Islet precursor cell (in vitro differentiated cells): Measurements from ENCODE around the gene ESPNL.
A peak's percentile ranks its signal among the peaks of the same experiment; 100 is the strongest.

ENCODE experiments used
- DNase-seq: peaks from one replicate; pipeline ENCODE4 v3.0.0-alpha.2; 2018

The ESPNL gene

DNA sequence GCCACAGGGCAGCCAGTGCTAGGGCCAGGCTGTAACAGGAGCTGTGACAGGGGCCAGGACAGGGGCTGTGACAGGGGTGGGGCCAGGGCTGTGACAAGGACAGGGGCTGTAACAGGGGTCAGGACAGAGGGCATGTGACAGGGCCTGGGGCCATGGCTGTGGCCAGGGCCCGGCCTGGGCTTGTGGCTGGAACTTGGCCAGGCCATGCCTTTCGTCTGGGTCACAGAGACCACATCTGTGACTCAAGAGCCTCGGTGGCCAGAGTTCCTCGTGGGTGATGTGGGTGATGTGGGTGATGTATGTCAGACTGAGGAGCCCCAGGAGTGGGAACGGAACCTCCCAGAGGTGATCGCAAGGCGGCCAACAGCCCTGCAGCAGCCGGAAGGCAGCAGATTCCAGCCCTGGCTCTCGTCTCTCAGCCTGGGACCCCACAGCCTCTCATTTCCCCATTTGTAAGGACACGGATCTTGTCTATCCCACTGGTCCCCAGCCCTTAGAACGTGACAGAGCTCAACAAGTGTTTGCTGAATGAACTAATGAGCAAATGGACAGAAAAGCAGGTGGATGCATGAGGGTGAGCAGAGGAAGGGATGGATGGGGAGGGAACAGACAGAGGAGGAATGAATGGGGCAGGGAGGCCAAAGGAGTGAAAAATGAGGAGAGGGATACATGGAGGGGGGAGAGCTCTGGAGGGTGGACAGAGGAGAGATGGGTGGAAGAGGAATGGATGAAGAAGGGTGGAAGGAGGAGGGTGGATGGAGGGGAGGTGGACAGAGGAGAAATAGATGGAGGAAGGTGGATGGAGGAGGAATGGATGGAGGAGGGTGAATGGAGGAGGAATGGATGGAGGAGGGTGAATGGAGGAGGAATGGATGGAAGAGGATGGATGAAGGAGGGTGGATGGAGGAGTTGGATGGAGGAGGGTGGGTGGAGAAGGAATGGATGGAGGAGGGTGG is 17.3 kb downstream of the ESPNL start:
- no peak for DNase-seq

DNA sequence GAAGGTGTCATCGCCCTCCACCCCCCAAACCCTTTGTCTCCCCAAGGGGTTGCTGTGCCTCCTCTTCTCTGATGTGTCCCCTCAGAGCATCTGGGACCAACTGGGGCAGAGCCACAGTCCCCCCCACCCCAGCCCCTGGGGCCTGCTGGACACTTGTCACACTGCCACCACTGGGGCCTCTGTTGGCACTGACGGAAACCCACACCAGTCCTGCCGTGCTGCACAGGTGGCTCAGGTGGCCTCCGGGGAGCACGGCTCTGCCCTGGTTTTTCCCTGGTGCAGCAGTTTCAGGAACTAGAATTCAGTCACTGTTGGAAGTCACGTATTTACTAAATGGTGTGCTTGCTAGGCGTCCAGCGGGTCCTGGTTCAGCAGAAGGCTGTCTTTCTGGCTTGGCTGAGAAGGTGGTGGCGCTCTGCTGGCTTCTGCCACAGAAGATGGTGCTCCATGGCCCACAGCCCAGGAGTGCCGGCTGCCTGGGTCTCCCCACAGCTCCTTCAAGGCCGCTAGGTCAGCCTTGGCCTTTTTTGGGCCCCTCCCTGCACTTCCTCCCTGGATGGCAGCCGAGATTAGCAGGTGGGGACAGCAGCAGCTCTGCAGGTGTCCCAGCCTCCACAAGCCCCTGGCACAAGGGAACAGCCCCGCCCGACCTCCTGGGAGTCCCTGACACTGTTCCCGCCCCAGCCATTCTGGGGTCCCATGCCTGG is 19.8 kb downstream of the ESPNL start:
- DNase-seq: no peak

DNA sequence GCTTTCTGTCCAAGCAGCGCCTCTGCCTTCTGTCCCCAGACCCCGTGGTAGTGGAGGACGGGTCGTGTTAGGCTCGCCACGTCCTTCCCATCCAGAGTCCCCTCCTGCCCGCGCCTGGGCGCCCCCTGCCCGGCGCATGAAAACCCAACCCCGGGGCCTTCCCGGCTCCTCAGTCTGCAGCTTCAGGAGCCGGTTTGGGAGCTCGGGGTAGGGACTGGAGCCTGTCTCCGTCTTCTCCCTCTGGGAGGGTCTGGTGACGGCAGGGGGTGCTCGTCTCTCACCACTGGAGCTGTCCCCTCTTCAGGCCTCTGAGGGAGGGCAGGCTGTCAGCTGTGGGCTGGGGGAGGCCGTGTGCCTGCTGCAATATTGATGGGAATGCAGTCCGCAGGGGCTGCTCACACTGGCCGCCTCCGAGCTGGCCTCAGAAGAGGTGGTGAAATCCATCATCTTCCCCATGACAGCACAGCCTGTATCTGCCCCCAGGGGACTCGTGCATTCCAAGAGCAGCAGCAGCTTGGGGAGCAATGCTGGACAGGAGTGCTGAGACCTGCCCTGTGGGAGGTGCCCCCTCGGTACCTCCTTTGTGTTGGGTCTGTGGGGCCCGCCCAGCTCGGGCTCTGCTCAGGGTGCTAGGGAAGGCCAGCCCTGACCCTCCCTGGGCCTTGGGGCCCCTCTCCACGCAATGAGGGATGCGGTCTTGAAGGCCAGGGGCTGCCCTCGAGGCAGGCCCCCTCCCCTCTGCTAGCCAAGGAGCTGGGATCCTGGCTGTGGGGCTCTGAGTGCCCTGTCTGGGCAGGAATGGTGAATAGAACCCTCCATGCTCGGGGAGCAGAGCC is 20.5 kb downstream of the ESPNL start:
- DNase-seq: peak; percentile 77

DNA sequence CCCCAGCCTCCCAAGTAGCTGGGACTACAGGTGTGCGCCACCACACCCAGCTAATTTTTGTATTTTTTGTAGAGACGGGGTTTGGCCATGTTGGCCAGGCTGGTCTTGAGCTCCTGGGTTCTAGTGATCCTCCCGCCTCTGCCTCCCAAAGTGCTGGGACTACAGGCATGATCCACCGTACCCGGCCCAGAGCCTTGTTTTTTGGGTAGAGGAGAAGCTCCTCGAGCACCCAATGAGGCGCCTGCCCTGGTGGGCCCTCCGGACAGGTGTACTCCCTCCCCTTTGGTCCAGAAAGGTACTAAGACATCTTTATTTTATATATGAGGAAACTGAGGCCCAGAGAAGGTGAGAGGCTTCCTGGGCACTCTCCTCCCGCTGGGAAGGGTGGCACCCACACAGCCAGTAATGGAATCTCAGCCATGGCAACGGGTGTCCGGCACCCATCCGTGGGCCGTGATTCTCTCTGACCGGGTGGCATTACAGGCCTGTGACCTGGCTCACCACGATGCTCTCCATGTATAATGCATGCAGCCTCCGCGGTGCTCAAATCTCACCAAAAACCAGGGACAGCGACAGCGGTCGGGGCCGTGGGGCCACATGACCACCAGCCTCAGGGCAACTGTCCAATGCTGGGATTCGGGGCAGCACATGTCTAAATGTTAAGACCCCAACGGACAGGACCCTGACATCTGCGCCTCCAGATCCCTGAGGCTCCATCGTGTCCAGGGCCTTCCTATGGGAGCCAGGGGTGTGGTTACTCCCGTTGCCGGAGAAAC is 21.6 kb downstream of the ESPNL start:
- no peak for DNase-seq

DNA sequence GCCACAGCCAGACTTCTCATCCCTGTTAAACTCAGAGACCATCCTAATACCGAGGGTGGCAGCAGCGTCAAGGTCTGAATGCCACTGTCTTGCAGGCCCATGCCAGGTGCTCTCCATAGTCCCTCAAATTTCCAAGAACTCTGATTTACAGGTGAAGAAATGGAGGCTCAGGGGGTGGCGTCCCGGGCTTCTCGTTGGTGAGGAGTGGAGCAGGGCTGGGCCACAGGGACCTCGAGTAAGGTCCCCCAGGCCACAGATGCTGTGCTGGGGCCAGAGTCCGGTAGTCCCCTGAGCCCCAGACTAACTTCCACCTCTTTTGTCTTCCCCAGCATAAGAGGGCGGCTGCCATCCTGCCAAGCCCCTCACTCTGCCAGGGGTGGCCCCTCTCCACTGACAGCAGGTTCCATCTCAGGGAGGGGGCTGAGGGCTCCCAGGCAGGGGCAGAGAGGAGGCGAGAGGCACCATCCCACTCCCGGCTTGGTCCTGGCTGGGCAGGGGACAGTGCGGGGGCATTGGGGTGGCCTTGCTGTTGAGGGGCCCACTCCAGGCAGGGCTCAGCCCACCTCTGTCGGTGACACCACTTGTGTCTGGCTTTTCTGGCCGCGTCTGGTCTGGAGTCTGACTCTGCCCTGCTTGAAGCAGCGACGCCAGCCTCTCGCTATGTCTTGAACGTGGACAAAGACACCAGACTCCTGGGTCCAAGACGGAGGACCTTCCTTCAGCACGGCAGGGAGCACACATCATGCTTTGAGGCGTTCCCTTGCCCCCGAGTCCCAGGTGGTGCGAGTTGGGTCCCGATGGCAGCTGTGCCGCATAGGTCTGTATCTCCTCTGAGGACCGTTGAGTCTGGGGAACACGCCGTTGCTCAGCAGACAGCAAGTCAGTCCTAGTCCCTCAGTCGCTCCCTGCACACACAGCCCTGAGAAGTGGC is 22.4 kb downstream of the ESPNL start:
- DNase-seq: no peak

DNA sequence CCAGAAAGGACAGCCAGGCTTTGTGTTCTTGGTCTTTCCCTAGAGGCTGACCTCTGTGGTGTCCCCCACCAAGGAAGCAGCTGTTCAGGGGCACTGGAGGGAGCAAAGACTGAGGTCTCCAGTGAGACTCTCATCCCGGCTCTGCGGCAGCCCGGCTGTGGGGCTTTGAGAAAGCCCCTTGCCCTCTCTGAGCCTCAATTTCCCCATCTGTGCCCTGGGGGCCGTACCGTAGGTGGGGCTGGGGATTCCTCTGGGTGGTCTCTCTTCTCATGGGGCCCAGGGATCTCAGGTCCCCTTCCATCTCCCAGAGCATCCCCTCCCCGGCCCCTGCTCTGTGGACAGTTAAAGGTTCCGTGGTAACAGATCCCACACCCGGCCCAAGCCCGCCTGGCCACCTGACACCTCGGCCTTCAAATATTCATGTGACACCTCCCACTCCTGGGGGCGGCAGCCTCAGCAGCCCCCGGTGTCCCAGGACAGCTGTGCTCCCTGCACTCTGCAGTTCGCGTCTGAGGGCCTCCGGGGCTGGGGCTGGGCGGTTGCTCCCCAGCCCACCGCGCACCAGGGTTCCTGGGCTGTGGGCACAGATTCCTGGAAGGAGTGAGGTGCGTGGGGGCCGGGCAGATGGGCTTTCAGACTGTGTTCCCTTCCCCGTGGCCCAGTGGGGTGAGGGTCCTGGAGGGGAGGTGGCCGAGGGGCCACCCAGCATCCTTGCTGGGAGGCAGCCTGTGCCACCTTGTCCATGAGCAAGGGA is 23.3 kb downstream of the ESPNL start:
- DNase-seq: no peak

DNA sequence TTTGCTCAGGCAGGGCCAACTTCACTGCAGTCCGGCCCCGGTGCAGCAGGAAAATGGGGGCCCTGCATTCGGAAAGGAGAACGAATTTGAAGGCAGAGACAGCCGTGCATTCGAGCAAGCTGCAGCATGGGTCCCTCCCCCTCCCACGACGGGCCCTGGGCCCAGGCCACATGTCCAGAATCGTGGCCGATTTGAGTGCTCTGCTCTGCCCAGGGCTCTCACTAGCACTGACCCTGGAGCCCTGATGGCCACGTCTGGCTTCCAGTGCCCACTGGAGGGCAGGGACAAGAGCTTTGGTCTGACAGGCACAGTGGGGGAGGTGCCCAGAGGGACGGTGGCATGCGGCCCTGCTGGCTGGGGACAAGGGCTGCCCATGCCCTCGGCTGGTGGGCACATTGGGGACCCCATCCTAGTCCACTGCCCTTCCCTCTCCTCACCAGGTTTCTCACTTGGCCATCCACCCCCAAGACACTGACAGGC is 23.9 kb downstream of the ESPNL start:
- no peak for DNase-seq

DNA sequence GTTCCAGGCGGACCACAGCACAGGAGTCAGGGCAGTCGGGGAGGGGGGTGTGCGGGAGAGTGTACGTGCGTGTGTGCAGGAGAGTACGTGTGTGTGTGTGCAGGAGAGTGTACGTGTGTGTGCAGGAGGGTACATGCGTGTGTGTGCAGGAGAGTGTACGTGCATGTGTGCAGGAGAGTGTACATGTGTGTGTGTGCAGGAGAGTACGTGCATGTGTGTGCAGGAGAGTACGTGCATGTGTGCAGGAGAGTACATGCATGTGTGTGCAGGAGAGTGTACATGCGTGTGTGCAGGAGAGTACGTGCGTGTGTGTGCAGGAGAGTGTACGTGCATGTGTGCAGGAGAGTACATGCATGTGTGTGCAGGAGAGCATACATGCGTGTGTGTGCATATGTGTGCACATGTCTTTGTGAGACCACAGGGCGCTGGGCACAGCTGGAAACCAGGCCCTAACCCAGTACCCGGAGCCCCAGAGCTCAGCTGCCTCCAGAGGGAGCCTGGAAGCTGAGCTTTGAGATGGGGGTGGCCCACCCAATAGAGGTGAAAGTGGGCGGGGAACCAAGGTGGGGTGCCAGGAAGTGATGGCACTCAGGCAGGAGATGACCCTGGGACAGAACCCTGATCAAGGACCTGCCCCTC is 24.5 kb downstream of the ESPNL start:
- DNase-seq: no peak

DNA sequence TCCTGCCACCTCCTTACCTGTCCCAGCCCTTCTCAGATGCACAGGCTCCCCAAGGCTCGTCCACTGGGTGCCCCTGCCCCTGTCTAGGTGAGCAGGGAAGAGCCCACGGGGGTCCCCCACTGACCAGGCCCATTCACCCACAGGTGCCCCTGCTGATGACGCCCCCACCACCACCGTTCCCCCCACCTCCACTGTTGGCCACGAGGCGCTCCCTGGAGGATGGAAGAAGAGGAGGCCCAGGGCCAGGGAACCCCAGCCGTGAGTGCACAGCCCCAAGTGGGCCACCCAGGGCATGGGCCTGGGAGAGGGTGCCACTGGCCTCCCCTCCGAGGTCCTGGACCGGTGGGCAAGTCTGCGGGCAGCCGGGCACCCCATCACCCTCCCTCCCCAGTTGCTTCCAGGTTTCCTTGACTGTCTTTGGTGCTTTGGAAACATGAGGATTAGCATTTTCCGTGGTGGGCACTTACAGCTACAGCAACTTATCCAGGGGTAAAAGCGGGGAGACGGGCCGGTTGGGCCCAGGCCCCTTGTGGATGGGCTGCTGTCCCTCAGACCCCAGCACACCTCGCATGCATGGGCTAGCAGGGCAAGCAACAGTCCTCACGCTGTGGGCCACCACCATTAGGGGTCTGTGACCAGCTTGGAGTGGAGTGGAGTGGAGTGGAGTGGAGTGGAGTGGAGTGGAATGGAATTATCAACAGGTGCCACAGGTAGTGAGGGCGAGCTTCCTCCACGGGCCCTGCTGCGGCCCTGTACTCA is 25.2 kb downstream of the ESPNL start:
- no peak for DNase-seq

DNA sequence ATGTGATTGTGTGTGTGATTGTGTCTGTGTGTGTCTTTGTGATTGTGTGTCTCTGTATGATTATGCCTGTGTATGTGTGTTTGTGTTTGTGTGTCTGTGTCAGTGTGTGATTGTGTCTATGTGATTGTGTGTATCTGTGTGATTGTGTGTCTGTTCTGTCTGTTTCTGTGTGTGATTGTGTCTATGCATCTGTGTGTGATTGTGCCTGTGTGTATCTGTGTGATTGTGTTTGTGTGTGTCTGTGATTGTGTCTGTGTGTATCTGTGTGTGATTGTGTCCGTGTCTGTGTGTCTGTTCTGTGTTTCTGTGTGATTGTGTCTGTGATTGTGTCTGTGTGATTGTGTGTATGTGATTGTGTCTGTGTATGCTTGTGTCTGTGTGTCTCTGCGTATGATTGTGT is 26.2 kb downstream of the ESPNL start:
- no peak for DNase-seq

DNA sequence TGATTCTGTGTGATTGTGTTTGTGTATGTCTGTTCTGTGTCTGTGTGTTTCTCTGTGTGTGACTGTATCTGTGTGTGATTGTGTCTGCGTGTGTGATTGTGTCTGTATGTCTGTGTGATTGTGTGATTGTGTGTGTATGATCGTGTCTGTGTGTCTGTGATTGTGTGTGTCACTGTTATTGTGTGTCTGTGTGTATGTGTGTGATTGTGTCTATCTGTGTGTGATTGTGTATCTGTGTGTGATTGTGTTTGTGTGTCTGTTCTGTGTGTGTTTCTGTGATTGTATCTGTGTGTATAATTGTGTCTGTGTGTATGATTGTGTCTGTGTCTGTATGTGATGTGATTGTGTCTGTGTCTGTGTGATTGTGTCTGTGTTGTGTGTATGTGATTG is 26.6 kb downstream of the ESPNL start:
- DNase-seq: no peak

DNA sequence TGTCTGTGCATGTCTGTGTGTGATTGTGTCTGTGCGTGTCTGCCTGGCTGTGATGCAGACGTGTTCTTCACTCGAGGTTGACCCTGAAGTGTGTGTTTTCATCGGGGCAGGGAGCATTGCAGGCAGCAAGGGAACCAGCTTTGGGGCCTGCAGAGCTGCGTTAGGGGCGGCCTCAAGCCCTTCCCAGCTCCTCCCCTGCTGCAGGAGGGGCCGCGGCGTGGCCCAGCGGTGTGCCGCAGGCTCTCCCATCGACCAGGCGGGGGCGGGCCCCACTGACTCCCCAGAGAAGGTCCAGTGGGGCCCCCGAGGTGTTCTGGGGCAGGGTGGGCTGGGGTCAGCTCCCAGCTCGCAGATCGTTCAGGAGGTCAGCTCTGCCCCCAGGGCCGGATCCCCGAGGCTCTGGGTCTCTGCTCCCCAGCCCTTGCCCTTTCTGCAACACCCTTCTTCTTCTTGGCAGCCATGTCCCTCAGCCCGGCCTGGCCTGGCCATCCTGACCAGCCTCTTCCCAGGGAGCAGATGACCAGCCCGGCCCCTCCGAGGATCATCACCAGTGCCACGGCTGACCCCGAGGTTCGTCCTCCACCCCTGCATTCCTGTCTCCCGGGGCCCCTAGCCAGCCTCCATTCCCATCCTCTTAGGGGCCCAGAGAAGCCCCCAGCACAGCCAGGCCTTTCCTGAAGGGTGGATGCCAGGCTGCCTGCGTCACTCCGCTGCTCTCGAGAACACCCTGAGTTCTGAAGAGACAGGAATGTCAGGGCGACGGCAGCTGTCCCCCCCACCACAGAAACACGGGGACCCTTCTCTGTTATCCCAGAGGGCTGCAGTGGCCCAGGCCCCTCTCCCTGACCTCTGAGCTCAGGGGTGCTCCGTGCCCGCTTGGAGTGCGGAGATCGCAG is 27.3 kb downstream of the ESPNL start:
- DNase-seq: no peak

DNA sequence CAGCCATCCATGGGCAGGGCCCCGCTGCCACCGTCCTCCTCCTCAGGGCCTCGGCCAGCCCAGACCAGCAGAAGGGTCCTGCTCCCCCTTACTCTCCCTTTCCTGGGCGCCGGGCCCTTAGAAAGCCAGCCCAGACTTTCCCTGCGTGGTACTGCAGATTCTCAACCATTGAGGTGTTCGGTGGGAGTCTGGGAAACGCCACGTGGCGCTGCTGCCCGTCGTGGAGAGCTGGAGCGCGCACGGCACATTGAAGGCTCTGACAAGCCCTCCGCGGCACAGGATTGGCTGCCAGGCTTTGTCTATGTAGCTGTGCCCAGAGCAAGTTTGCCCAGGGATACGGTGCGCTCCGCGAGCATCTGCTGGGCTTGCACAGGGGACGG is 27.9 kb downstream of the ESPNL start:
- no peak for DNase-seq

DNA sequence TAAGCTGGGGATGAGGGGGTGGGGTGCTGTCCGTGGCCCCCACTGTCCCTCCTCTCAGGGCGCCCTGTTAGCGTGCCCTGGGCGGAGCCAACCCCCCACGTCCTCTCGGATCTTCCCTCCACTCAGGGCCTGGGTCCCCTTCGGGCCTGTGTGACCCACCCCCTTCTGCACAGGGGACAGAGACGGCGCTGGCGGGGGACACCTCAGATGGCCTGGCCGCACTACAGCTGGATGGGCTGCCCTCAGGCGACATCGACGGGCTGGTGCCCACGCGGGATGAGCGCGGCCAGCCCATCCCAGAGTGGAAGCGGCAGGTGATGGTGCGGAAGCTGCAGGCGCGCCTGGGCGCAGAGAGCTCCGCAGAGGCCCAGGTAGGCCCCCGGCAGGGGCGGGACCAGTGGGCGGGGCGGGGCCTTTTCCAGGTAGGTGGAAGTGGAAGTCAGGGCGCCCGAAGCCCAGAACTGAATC is 28.4 kb downstream of the ESPNL start:
- peak; percentile 56 for DNase-seq

DNA sequence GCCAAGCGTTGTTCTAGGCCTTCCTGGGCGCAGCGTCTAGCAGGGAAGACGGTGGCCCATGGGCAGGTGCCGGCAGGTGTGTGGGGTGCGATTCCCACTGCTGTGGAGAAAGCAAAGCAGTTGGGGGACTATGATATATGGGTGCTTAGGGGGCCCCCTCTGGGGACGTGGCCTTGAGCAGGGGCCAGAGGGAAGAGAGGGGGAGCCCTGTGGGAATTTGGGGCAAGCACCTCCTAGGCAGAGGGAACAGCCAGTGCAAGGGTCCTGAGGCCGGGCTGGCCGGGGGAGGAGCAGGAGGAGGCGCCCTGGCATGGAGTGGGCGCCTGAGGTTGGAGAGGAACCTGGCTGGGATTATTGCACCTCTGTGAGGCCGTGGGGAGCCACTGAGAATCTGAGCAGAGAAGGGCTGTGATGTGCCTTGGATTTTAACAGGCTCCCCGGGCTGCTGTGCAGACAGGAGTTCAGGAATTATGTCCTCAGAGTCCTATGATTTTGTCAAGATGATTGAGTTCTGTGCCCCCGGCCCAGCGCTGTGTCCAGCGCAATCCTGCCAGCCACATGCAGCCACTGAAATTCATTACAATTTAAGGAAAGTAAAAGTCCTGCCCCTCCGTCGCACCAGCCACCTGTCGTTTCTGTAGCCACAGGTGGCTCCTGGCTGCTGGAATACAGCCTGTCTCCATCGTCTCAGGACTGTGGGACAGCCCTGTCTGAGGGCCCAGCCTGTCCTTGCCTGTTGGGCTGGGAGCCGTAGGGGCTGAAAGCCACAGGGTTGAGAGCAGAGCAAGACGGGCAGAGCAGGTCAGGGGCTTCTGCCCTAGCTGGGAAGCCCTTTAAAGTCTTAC is 29.2 kb downstream of the ESPNL start:
- peak; percentile 48 for DNase-seq

DNA sequence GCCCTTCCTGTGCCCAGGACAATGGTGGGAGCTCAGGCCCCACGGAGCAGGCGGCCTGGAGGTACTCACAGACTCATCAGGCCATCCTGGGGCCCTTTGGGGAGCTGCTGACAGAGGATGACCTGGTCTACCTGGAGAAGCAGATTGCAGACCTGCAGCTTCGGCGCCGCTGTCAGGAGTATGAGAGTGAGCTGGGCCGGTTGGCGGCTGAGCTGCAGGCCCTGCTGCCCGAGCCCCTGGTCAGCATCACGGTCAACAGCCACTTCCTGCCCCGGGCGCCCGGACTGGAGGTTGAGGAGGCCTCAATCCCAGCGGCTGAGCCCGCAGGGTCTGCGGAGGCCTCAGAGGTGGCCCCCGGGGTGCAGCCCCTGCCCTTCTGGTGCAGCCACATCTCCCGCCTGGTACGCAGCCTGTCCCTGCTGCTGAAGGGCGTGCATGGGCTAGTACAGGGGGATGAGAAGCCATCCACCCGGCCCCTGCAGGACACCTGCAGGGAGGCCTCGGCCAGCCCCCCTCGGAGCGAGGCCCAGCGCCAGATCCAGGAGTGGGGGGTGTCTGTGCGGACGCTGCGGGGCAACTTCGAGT is 30.1 kb downstream of the ESPNL start:
- peak; percentile 47 for DNase-seq
